GM12801 (cell line): ENCODE results near the gene NPFFR2.

Experiments used
- TF ChIP-seq, protein P1 (sequence below): IDR thresholded peaks from one replicate; pipeline ENCODE4 v1.5.1; 2011; ENCODE audit warnings: control low read depth; ENCODE audit not compliant: insufficient read length; ENCODE audit errors: extremely low read depth

The NPFFR2 gene

DNA sequence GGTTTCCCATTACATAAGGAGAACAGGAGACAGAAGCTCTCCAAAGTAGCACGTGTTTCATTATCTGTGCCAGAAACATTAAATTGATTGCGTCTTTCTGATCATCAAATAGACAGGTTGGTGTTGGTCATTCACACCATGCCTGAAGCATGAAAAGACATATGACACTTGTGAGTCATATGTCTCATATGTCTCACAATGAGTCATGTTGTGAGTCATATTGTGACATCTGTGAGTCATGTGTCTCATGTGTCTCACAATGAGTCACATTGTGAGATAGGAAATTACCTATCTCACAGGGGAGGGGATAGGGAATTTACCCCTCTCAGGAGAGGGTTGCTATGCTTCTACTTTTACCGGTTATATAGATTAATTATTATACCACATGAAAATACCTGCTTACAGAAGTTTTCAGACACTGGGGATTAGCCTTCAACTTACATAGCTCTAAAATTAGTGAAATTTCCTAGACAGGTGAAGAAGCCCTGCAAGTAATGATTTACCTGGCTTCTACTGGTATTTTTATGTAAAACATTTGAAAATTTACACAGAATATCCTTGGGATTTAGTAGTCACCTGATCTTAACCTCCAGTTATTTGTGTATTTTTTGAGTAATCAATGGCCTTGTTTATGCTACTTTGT, 80.8 kb downstream of the NPFFR2 start:
- TF ChIP-seq, protein P1, sequence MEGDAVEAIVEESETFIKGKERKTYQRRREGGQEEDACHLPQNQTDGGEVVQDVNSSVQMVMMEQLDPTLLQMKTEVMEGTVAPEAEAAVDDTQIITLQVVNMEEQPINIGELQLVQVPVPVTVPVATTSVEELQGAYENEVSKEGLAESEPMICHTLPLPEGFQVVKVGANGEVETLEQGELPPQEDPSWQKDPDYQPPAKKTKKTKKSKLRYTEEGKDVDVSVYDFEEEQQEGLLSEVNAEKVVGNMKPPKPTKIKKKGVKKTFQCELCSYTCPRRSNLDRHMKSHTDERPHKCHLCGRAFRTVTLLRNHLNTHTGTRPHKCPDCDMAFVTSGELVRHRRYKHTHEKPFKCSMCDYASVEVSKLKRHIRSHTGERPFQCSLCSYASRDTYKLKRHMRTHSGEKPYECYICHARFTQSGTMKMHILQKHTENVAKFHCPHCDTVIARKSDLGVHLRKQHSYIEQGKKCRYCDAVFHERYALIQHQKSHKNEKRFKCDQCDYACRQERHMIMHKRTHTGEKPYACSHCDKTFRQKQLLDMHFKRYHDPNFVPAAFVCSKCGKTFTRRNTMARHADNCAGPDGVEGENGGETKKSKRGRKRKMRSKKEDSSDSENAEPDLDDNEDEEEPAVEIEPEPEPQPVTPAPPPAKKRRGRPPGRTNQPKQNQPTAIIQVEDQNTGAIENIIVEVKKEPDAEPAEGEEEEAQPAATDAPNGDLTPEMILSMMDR = no peak

DNA sequence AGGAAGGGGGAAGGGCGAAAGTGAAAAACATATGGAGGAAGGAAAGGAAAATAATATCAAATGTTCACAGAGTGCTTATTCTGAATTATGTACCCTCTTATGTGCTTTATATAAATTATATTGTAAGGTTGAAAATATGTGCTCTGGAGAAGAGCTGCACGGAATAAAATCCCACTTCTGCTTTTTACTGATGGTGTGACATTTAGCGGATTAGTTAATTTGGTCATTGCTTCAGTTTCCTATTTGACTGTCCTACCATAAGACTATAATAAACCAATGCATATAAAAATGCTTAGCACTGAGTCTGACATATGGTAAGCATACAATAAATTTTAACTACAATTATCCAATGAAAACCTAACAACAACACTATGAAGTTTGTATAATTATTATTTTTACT, 86.2 kb downstream of the NPFFR2 start:
- TF ChIP-seq, protein P1 = no peak

DNA sequence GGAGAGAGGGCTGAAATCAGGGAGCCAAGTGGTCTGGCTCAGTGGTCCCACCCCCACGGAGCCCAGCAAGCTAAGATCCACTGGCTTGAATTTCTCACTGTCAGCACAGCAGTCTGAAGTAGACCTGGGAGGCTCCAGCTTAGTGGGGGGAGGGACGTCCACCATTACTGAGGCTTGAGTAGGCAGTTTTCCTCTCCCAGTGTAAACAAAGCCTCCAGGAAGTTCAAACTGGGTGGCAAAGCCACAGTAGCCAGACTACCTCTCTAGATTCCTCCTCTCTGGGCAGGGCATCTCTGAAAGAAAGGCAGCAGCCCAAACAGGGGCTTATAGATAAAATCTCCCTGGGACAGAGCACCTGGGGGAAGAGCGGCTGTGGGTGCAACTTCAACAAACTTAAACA, 88.1 kb downstream of the NPFFR2 start:
- TF ChIP-seq, protein P1 = no peak

DNA sequence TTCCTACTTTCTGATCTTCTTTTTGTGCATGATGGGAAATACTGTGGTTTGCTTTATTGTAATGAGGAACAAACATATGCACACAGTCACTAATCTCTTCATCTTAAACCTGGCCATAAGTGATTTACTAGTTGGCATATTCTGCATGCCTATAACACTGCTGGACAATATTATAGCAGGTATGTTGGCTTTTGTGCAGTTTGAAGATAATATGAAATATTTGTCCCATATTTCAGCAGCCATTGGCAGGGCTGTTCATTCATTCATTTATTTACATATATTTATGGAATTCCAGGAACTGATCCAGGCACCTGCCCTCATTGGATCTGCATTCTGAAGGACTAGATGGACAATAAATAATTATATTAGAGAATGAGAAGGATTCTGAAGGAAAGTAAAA, 96.9 kb downstream of the NPFFR2 start:
- TF ChIP-seq, protein P1 = no peak

DNA sequence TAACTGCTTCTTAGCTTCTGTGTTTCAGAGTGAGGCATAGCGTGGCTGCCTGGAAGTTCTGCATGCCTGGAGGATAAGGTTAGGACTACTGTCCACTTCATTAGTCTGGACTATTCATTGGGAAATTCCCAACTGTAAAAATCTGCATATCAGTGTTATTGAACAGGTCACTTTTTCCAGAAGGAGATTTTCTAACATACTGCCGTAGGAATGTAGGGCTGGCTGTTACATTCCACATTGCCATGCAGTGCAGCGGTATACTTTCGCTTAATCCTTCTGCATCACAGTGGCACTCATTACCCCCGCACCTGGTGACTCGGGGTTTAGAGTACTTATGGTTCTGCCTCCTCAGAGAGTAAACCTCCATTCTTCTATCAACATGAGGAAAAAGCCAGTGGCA, 104.6 kb downstream of the NPFFR2 start:
- TF ChIP-seq, protein P1 = no peak

DNA sequence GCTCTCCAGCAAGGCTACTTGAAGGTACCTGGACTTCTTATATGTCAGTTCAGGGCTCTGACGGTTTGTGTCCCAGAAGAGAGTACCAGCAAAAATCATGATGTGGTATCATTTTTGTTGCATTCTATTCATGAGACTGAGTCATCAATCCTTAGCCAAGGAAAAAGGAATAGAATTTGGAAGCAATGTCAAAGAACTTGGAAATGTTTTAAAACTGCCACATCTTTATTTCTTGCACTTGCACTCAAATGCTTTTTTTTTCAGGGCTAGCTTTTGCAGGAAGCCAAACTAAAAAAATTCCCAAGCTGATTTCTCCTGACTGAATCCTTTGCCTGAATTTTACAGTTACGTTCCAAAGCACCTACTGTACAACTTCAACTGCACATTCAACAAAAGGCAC, 112.4 kb downstream of the NPFFR2 start:
- TF ChIP-seq, protein P1 = no peak

DNA sequence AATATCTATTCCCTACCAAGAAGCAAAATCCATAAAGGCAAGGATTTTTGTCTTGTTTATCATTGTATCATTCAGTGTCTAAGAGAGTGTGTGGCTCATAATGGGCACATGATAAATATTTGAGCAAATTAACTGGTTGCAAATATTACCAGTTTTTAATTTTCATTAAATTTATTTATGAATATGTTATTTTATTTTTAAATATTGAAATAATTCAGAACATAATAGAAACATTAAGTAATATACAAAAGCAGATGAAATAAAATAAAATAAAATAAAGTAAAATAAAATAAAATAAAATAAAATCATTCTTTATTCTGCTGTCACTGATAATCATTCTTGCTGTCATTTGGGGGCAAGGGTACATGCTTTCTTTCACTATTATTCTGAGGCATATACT, 120.9 kb downstream of the NPFFR2 start:
- TF ChIP-seq, protein P1 = no peak
